NCI-H2029 (cell line): ENCODE data around the gene KCTD21.

Source experiments
- DNase-seq: peaks from one replicate; lab custom pipeline; 2025; lab: John Stamatoyannopoulos, UW

The KCTD21 gene

DNA sequence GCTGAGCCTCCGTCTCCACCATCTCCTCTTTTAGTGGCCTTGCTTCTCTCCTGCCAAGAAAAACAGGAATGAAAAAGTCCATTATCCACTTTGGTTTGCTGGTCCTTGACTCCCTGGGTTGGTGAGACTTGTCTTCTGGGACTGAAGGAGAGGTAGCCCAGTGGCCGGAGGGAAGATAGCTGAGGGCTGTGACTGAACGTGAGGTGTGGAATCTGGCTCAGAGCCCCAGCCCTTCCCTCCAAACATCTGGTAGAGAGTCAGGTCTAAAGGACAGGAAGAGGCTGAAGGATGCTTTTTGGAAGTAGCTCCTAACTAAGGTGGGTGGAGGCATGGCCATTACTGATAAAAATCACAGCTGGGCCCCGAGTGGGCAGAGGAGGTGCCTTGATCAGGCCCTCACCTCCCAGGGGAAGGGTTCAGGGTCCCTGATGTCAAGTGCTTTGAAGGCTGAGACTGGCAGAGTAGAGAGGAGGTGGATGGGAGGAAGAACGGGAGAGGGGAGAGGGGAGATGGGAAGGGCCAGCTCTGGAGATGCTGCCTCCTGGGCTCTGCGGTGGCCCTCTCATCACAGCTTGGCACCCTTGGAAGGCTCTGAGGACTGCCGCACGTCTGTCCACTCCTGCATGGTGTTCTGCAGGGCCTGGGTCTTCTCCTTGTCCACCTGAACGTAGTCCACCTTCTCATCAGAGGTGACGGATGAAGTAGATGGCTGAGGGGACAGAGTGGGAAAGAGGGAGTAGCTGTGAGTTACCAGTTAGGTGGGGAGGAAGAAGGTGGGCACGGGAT is 30.5 kb upstream of the KCTD21 start:
- no peak for DNase-seq

DNA sequence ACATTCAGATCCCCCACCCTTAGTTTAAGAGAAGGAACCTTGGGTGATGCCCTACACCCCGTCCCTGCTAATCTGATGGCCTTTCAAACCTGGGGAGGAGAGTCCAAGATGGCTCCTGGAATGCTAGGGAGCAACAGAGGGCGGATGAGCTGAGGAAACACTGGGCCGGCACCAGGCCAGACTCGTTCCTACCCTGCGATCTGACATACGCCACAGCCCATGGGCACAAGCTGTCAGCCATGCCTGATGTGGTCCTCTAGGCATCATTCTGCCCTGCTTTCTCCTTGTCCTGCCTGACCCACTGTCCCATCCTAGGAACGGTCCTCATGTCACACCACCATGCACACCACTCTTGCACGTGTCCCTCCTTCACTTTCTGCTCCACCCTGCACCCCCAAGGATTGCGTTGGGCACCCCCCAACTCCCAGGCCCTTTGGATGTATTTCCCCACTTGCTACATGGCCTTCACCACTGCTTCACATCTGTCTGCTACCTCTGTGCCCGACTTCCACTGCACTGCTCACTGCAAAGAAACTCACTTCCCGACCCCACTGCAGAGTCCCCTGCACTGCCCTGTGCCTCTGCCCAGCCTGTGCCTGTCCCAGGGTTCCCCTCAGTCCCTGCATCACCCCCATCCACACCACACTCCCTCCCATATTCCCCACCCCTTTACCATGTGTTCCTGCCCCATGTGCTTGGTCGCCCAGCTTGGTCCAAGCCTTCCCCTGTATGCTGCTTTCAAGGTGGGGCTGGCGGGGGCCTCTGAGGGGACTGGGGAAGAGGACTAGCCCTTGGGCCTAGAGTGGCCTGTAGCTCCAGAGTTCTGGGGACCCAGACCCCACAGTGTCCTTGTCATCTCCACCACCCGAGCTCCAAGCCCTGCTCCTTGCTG is 29.5 kb upstream of the KCTD21 start:
- no peak for DNase-seq

DNA sequence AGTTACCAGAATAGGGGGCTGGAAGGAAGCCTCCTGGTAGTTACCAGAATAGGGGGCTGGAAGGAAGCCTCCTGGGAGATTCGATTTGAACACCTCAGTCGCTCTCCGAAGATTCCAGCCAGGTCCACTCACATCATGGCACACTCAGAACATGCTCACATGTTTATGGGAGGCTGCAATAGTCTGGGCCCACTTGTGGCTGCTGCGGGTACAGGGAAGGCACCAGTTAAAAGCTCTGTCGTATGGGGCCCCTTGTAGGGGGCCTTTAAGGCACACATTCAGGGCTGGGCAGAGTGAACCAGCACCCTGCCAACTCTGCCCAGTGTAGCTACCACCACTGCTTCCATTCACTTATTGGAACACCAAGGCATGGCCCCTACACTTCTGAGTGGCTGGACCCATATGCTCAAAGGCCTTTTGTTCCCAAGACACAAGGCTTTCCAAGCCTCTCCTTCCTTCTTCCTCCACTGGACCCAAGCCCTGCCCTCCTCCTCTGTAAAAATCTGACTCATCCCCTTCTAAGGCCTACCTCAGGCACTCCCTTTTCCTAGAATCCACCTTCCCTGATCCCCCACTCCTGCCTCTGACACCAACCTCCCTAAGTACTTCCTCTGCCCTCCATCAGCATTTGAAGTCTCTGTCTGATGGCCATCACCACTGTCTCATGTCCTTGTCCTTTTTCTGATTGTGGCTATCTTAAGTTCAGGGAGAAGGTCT is 28.3 kb upstream of the KCTD21 start:
- no peak for DNase-seq

DNA sequence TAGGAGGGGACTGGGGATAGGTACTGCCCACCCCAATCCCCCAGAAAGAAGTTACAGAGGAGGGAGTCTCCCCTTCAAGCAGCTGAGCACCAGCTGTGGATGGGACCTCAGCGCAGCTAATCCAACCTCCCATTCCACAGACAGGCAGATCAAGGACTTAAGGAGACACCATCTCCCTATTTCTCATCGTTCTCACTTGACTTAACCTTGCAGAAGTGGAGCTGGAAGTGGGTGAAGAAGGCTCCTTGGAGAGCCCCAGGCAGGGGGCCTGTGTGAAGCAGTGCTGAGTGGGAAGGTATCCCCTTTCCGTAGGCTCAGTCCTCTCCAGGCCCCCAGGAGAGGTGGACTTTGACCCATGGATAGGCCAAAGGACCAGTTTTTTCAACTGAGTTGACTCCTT is 27.6 kb upstream of the KCTD21 start:
- no peak for DNase-seq

DNA sequence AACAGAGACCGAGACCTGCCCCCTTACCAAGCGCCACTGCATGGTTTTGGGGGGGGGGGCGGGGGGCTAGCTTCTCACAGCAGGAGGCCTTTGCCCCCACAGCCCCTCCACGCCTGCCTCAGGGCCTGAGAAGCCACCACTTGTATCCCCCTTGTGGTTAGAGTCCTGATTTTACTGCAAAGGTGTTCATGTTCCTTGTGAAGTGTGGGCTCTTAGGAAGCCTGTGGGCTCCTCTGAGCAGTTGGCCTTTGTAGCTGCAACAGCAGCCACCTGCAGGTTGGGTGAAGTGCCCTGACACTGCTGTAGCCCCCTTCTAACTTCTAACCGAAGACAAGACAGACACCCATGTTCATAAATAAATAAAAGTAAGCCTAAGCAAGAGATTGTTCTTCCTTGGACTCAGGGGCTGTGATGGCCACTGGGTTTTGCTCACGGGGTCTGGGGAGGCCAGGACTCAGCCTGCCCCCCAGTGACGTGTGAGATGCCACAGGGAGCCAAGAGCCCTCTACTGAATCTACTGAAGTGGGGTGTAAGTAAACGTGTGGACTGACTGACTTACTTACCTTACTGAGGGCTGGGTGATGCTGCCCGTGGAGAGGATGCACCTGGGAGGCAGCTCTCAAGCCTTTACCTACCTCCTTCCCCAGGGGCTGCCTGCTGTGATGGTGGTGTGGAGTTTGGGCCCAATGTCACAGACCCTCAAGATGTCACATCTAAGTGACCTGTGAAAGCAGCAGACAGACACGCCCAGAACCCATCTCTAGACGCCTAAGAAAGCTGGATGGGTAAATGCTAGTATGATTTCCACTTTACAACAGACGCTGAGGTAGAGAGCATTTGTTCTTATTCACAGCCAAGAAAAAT is 26.1 kb upstream of the KCTD21 start:
- DNase-seq = no peak

DNA sequence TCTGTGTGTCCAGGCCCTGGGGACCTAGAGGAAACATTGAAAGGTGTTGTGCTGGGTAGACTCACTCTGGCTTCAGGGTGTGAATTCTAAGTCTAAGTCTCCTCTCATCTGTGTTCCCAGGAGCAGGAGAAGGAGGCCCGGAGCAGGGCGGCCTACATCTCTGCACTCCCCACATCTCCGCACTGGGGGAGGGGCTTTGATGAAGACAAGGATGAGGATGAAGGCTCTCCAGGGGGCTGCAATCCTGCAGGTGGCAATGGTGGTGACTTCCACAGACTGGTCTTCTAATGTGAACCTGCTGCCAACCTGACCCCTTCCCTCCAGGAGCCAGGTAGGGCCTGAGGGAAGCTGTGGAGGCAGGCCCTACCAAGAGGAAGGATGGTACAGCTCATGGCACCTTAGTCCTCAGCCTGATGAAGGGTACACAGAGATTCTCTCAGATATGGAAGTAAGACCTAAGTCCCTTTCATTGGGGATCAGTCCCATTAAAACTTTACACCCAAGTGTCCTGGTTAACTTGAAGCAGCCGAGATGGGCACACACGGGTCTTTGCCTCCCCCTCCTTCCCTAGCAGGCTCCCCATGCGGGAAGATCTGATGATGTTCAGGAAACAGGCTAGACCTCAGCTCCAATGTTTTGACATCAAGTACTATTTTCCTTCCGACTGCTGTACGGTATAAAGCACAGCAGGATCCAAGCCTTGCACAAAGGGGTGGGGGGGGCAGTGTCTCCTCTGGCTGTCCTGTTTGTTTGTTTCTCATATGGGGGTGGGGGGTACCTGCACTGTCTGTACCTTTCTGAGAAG is 25.3 kb upstream of the KCTD21 start:
- no peak for DNase-seq

DNA sequence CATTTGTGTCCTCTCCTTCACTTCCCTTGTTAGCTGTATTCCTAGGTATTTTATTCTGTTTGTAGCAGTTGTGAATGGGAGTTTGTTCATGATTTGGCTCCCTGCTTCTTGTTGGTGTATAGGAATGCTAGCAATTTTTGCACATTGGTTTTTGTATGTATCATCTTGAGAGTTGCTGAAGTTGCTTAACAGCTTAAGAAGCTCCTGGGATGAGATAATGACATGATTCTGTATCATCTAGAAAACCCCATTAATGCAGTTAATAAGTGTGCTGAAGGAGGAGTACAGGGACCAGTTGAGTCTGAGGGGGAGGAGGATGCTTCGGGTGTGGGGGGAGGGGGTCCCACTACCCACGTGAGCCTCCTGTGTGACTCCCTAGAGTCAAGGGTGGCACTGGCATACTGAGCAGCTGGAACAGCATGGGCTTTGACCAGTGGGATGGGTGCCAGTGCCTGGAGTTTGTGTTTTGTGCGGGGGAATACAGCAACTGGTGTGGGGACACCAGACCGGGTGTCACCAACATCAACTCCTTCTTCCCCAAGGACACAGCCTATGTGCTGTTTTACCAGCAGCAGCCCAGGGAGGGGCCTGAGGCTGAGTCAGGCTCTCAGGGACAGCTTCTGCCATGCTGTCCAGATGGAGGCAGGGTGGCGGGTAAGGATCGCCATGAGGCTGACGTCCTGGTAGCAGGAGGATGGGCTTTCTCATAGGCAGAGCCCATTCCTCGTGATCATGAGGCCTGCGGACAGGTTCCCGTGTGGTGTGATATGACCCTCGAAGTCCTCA is 24.4 kb upstream of the KCTD21 start:
- DNase-seq = no peak

DNA sequence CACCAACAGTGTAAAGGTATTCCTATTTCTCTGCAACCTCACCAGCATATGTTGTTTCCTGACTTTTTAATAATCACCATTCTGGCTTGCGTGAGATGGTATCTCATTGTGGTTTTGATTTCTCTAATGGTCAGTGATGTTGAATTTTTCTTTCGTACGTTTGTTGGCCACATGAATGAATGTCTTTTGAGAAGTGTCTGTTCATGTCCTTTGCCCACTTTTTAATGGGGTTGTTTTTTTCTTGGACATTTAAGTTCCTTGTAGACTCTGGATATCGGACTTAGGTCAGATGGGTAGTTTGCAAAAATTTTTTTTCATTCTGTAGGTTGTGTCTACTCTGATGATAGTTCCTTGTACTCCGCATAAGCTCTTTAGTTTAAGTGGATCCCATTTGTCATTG is 23.1 kb upstream of the KCTD21 start:
- DNase-seq = no peak

DNA sequence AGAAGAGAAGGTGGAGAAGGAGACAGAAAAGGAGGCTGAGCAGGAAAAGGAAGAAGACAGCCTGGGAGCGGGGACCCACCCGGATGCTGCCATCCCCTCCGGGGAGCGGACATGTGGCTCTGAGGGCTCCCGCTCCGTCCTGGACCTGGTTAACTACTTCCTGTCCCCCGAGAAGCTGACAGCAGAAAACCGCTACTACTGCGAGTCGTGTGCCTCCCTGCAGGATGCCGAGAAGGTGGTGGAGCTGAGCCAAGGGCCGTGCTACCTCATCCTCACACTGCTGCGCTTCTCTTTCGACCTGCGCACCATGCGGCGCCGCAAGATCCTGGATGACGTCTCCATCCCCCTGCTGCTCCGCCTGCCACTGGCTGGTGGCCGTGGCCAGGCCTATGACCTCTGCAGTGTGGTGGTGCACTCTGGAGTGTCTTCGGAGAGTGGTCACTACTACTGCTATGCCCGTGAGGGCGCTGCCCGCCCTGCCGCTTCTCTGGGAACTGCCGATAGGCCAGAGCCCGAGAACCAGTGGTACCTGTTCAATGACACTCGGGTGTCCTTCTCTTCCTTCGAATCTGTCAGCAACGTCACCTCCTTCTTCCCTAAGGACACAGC is 21.7 kb upstream of the KCTD21 start:
- DNase-seq = no peak

DNA sequence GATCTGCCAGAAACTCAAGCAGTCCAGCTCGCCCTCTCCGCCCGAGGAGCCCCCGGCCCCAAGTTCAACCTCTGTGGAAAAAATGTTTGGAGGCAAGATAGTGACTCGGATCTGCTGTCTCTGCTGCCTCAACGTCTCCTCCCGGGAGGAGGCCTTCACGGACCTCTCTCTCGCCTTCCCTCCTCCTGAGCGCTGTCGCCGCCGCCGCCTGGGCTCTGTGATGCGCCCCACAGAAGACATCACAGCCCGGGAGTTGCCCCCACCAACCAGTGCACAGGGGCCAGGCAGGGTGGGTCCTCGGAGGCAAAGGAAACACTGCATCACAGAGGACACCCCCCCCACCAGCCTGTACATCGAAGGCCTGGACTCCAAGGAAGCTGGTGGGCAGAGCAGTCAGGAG is 21.1 kb upstream of the KCTD21 start:
- no peak for DNase-seq

DNA sequence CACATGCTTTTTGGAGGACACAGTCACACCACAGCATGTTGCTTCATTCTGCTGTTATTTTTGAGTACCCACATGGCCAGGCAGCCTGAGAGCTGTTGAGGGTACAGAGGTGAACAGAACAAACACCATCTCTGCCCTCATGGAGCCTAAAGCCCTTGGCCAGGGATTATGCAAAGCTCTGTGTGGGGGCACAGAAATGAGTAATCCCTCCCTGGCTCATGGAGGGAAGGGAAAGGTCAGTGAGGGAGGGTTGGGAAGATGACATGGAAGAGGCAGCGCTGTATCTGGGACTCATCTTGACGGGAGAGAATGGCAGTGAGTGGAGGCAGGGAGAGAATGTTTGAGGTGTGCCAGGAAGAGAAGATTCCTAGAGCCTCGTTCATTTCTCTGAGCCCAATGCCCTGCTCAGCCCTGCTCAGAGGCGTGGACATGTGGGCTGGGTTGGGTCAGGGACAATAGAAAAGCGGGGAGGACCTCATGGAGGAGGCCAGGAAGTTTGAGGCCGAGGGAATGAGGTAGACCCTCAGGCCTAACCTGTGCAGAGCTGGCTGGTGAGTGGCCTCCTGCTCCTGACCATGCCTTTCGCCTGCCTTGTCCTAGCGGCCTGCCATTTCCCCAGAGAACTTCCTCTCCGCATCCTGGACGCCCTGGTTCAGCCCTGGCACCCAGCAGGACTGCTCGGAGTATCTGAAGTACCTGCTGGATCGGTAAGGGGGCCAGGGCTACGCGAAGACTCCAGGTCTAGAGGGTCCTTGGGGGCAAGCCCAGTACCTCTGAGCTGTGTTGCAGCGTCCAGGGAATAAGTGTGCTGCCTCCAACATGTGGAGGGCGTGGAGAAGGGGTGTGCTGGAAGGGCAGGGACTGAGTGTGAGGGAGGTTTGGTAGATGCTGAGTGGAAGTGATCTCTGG is 20.1 kb upstream of the KCTD21 start:
- no peak for DNase-seq

DNA sequence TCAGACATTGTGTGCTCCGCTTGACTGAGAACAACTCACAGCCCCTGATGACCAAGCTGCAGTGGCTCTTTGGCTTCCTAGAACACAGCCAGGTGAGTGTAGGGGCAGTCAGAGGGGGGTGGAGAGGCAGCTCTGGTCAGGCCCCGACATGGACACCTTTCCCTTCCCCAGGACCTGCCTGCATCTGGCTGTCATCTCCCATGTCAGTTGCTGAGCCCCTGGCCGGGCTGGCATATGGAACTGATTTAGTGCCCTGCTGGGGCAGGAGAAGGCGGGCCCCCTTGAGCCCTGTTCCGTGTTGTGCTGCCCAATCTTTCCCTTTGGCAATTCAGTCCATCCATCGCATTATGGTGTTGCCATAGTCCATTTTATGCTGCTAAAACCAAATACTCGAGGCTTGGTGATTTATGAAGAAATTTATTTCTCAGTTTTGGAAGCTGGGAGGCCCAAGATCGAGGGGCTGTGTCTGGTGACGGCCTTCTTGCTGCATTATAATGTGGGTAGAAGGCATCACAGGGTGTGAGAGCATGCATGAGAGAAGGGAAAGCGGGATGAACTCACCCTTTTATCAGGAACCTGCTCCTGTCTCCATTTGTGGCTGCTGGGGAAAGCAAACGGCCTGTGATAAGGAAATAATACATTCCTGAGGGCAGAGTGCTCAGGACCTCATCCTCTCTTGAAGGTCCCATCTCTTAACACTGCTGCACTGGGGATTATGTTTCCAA is 19.3 kb upstream of the KCTD21 start:
- DNase-seq = no peak

DNA sequence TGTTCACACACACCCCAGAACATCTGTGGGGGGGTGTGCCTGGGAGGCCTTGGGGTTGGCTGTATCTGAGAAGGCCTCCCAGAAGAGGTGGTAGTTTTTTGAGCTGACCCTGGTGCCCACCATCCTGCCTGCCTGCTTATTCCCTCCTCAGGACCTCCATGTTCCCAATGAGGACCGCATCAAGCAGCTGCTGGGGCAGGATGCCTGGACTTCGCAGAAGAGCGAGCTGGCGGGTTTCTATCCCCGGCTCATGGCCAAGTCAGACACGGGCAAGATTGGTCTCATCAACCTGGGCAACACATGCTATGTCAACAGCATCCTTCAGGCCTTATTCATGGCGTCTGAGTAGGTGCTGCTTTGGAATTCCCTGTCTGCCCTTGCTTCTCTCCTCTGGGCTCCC is 17.3 kb upstream of the KCTD21 start:
- DNase-seq = no peak

DNA sequence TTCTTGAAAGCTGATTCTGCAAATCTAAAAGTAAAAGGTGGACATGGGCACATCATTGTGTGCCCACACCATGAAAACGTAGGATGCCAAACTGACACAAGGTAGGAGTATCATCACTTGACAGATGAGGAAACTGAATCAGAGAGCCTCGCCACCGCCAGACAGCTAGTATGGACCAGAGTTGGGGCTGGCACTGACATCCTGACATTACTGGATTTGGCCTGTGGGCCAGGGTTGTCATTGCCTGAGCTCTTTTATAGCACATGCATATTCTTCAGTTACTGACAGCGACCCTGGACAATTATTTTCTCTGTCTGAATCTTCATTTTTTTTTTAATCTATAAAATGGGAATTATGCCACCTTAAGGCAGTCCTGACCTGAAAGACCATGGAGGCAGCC is 16.8 kb upstream of the KCTD21 start:
- DNase-seq = no peak

DNA sequence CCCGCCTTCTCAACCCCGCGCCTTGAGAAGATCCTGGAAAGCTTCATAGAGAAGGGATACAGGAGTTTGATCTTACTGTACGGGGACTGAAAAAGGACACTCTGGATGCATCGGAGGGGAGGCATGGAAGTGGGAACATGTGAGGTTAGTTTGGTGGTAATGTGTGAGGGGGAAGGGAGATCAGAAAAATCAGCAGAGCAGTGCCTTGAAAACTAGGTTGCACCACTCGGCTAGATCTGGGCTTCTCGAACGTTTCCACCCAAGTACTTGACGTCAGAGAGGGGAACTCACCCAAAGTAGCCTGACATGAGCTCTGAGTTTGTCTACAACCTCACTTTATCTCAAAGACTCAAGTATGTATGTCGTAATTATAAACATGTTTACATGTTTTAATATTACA is 14.8 kb upstream of the KCTD21 start:
- DNase-seq = no peak

DNA sequence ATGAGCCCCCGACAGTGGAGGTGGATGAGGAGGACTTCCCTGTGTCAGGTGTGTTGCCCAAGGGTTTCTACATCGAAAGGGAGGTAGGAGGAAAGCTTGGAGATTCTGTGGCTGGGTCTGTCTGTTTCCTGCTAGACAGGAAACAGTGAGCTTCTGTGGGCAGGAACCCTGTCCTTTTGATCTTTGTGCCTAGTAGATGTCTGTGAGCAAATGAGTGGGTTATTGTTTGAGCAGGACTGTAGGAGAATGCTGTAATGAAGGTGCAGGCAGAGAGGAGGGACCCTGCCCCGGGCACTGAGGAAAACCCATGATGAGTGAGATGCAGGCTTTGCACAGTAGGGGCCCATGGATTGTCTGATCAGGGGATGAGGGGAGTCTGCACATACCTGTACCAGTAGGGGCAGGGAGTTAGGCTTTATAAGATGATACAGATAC is 14.3 kb upstream of the KCTD21 start:
- DNase-seq = no peak

DNA sequence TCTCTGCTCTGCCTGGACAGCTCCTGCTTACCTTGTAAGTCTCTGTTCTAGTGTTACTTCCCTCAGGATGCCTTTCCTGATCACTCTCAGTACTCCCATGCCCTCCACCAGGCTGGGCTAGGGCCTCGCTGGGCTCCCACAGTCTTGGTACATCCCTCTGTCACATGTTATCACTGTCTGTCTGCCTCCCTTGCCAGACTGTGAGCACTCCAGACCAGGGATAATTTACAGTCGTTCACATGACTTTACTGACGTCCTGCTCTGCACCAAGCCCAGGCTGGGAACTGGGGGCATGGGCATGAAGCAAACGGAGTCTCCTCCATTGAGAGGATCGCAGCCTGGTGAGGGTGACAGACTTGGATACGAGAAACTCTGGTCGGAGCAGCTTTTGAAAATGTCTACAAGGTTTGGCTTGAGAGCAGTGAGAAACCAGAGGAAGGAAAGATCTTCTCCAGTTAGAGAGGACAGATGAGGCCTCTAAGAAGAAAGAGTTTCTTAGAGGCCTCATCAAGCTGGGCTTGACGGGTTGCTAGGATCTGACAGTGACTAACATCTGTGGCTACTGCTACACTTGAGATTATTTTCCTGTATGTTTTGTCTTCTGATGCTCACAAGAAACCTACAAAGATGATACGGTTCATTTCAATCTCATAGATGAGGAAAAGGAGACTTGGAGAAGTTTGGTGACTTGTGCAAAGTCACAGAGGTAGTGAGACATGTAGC is 12.8 kb upstream of the KCTD21 start:
- no peak for DNase-seq
